K562 (cell line): ENCODE data around the gene SH3BP4. TPM values are rescaled to one million over a fixed set of nuclear protein-coding genes. Genes with fewer than 3 reads are reported as not detected.

ENCODE experiments used
- ATAC-seq: fragments of 200-7000 bp; cut with Tn5 transposase; 3 replicates; pipeline ENCODE4 v1.9.1; 2020; ENCODE audit warnings: moderate library complexity
- BruUV-seq: library from RNA; stranded (reverse); fragments of 400-500 nt; replicated peaks from 2 replicates; lab custom pipeline; 2021; lab: Mats Ljungman, UMichigan
- CTCF ChIA-PET: fragments of 300-600 bp; formaldehyde crosslinking; extraction: SDS; loops from one replicate; lab custom pipeline; 2021; ENCODE audit warnings: low intra/inter-chr PET ratio; lab: Yijun Ruan, JAX
- POLR2A ChIA-PET: fragments of 300-600, 350-650 bp; sonication (Branson Sonifier 250); formaldehyde crosslinking; extraction: SDS; loops from one replicate; lab custom pipeline; 2021; ENCODE audit warnings: antibody characterized with exemption, inconsistent platforms; lab: Yijun Ruan, JAX
- DNase-seq, 4 experiments: peaks; one replicate each; pipeline versions ENCODE4 v3.0.0 to v3.0.0-alpha.2; 2011 to 2018; ENCODE audit warnings: low spot score in 3 of 4, mixed read lengths in 3 of 4; ENCODE audit errors: extremely low read depth in 1 of 4
- FAIRE-seq: peaks from 2 replicates; lab custom pipeline; 2011; peaks lifted over from hg19 to GRCh38; lab: Jason Lieb, UNC
- H2AFZ ChIP-seq: 2 replicates; pipeline ENCODE4 v1.6.0; 2011; ENCODE audit warnings: low read depth, low read length, control low read depth, inconsistent platforms
- H3K27ac ChIP-seq: fragments of 200-600 bp; 3 replicates; pipeline ENCODE4 v1.8.0; 2011; ENCODE audit warnings: low read depth, mild to moderate bottlenecking, control low read depth, inconsistent platforms, low read length, moderate library complexity, mixed read lengths; ENCODE audit errors: extremely low read depth
- H3K27me3 ChIP-seq, 2 experiments: fragments of 300-600 bp in 1 of 2; 2 replicates in 1 of 2; 3 replicates in 1 of 2; pipeline versions ENCODE4 v1.6.0 to v1.8.0; 2011; ENCODE audit warnings: inconsistent platforms in 2 of 2, low read length in 2 of 2, mild to moderate bottlenecking in 1 of 2, mixed read lengths in 1 of 2, moderate library complexity in 1 of 2; ENCODE audit not compliant: control insufficient read depth in 2 of 2, insufficient read depth in 2 of 2
- H3K36me3 ChIP-seq: fragments of 300-600 bp; 3 replicates; pipeline ENCODE4 v1.8.0; 2011; ENCODE audit warnings: mild to moderate bottlenecking, low read length, inconsistent platforms; ENCODE audit not compliant: control insufficient read depth, insufficient read depth
- H3K4me1 ChIP-seq, 2 experiments: fragments of 200-600 bp in 1 of 2; replicated peaks in 1 of 2; 2 replicates in 1 of 2; 3 replicates in 1 of 2; pipeline versions ENCODE4 v1.5.1 to v1.8.0; 2011; ENCODE audit warnings: inconsistent platforms in 2 of 2, low read length in 2 of 2, mild to moderate bottlenecking in 1 of 2, mixed read lengths in 1 of 2, moderate library complexity in 1 of 2; ENCODE audit not compliant: control insufficient read depth in 2 of 2, insufficient read depth in 2 of 2
- H3K4me2 ChIP-seq: 2 replicates; pipeline ENCODE4 v1.6.1; 2011; ENCODE audit warnings: low read length, control low read depth, inconsistent platforms, mixed read lengths; ENCODE audit not compliant: insufficient read depth
- H3K4me3 ChIP-seq: fragments of 200-600 bp; sonication (generic), shearing (Covaris generic); 2 replicates; pipeline ENCODE4 v1.5.1; 2016; ENCODE audit warnings: control low read depth, inconsistent platforms
- H3K79me2 ChIP-seq: fragments of 200-600 bp; 3 replicates; pipeline ENCODE4 v1.8.0; 2011; ENCODE audit warnings: low read length, inconsistent platforms; ENCODE audit not compliant: control insufficient read depth, insufficient read depth
- H3K9ac ChIP-seq, 2 experiments: 2 replicates each; pipeline versions ENCODE4 v1.6.0 to v1.6.1; 2011; ENCODE audit warnings: low read depth in 2 of 2, low read length in 2 of 2, control low read depth in 1 of 2, inconsistent platforms in 1 of 2, mild to moderate bottlenecking in 1 of 2, mixed read lengths in 1 of 2; ENCODE audit not compliant: insufficient read depth in 1 of 2
- H3K9me1 ChIP-seq: one replicate; pipeline ENCODE4 v1.6.0; 2011; ENCODE audit warnings: inconsistent platforms, mild to moderate bottlenecking, low read length, moderate library complexity; ENCODE audit not compliant: control insufficient read depth, insufficient read depth
- H3K9me3 ChIP-seq: replicated peaks from 2 replicates; pipeline ENCODE4 v1.5.1; 2011; ENCODE audit warnings: low read depth, low read length, inconsistent platforms; ENCODE audit not compliant: control insufficient read depth, insufficient read depth
- H4K20me1 ChIP-seq: replicated peaks from 2 replicates; pipeline ENCODE4 v1.6.1; 2011; ENCODE audit warnings: low read length, inconsistent platforms, mixed read lengths; ENCODE audit not compliant: control insufficient read depth, insufficient read depth
- BRD4 ChIP-seq: fragments of 200-600 bp; sonication (generic); IDR thresholded peaks from 2 replicates; pipeline ENCODE4 v1.6.1; 2017; ENCODE audit warnings: inconsistent platforms
- GABPB2 ChIP-seq: fragments of 250-450 bp; sonication (Bioruptor Pico); conservative IDR thresholded peaks from 2 replicates; pipeline ENCODE4 v1.5.1; 2021; ENCODE audit warnings: mild to moderate bottlenecking
- MAFG ChIP-seq: fragments of 450-650 bp; conservative IDR thresholded peaks from 2 replicates; pipeline ENCODE4 v1.6.1; 2016; ENCODE audit warnings: missing genetic modification characterization, missing compliant biosample characterization
- NFYB ChIP-seq: IDR thresholded peaks from 2 replicates; pipeline ENCODE4 v1.6.1; 2011; ENCODE audit warnings: mild to moderate bottlenecking, moderate library complexity; ENCODE audit not compliant: insufficient read length; ENCODE audit errors: extremely low read depth
- PATZ1 ChIP-seq: fragments of 250-450 bp; sonication (Bioruptor Pico); IDR thresholded peaks from 2 replicates; pipeline ENCODE4 v1.5.0; 2020; ENCODE audit warnings: mild to moderate bottlenecking, borderline replicate concordance
- PRPF4 ChIP-seq: fragments of 200-400 bp; formaldehyde crosslinking; IDR thresholded peaks from one replicate; pipeline ENCODE4 v1.6.1; 2017; ENCODE audit warnings: low read length, low read depth, mild to moderate bottlenecking; ENCODE audit not compliant: insufficient read depth, poor library complexity, severe bottlenecking
- RAD51 ChIP-seq: fragments of 450-650 bp; IDR thresholded peaks from 2 replicates; pipeline ENCODE4 v1.7.1; 2016; ENCODE audit warnings: low read depth, mild to moderate bottlenecking, borderline replicate concordance
- THRB ChIP-seq: fragments of 450-650 bp; formaldehyde crosslinking; conservative IDR thresholded peaks from 2 replicates; pipeline ENCODE4 v1.4.0; 2022; ENCODE audit warnings: mild to moderate bottlenecking, missing genetic modification characterization
- ZBTB9 ChIP-seq: fragments of 450-650 bp; formaldehyde crosslinking; IDR thresholded peaks from 2 replicates; pipeline ENCODE4 v1.4.0; 2020; ENCODE audit warnings: mild to moderate bottlenecking, moderate library complexity
- WGBS: fragments of 100-300 bp; shearing (Covaris generic); methylation state at CpG from one replicate; pipeline ENCODE4 v1.1.6; 2016; ENCODE audit warnings: low coverage, mixed read lengths; ENCODE audit not compliant: insufficient coverage; ENCODE audit errors: missing lambda C conversion rate; 5-methylcytosine and 5-hydroxymethylcytosine counted together
- in situ Hi-C: fragments of 300-500 bp; cut with MboI; formaldehyde crosslinking; loops from 4 replicates; pipeline ENCODE4 v1.15.0; 2018; ENCODE audit warnings: inconsistent platforms, mixed read lengths
- intact Hi-C: fragments of 100-400 bp; cut with micrococcal nuclease; formaldehyde crosslinking; loops from 2 replicates; pipeline ENCODE4 v1.14.2; 2022
- polyA plus RNA-seq, 8 experiments: library from polyadenylated mRNA; depleted of rRNA in 4 of 8; stranded (reverse) in 5 of 8; unstranded in 3 of 8; fragments of >200 nt; fragmentation: Nextera tagmentation in 2 of 8; fragmentation: Illumina TruSeq in 1 of 8; extraction: Ambion mirVana in 2 of 8; extraction: Trizol in 1 of 8; gene quantifications; 2 replicates each; pipeline versions ENCODE4 v1.2.1 to v1.2.3, GENCODE V29; 2011 to 2014; ENCODE audit warnings: inconsistent platforms in 1 of 8, missing spikeins in 1 of 8
- total RNA-seq, 7 experiments: library from RNA; depleted of rRNA in 6 of 7; stranded (reverse); fragments of >200 nt in 6 of 7; fragmentation: Illumina TruSeq in 2 of 7; extraction: Trizol in 2 of 7; gene quantifications; 2 replicates each; pipeline versions ENCODE4 v1.2.1 to v1.2.3, GENCODE V29; 2011 to 2021; ENCODE audit warnings: low replicate concordance in 1 of 7
- TF ChIP-seq, protein P1 (sequence below): fragments of 450-650 bp; formaldehyde crosslinking; IDR thresholded peaks from 2 replicates; pipeline ENCODE4 v1.4.0; 2022; ENCODE audit warnings: missing genetic modification characterization
- TF ChIP-seq, protein P2 (sequence below): fragments of 200-400 bp; formaldehyde crosslinking; IDR thresholded peaks from 2 replicates; pipeline ENCODE4 v1.6.1; 2017; ENCODE audit warnings: mild to moderate bottlenecking, low read depth, low read length, moderate library complexity

Gene SH3BP4
- total and polyA plus RNA-seq, 9 of the 15 experiments (the other 6 are each of a cell fraction or from before 2014, with no cell fraction given): 0.03 to 0.28 (median 0.27) TPM; not detected in 6

GRCh38 chr2:234917211-234917975, 34.4 kb upstream of the SH3BP4 start:
- H3K9me1 ChIP-seq: no peaks in the 10 kb centered on the region
- H2AFZ ChIP-seq: no peak overlapping the region
- no peaks in the 10 kb centered on the region for H3K4me1 ChIP-seq
- H3K27me3 ChIP-seq: peaks cover 0 to 6% of the 10 kb centered on the region in 2 experiments; a peak in 3 of 5 replicates
- H4K20me1 ChIP-seq: no peaks in the 10 kb centered on the region
- ATAC-seq: no peak
- no peak for FAIRE-seq
- no peak overlapping the region for H3K27ac ChIP-seq
- no peak overlapping the region for H3K9ac ChIP-seq
- intact Hi-C loops (no loop called here), in situ Hi-C loops (no loop called here)
- H3K4me2 ChIP-seq: no peak overlapping the region
- H3K79me2 ChIP-seq: no peaks in the 10 kb centered on the region
- POLR2A ChIA-PET: no interaction called here
- no peaks in the 10 kb centered on the region for H3K36me3 ChIP-seq
- no TSS peak for BruUV-seq
- TF ChIP-seq, protein P1, sequence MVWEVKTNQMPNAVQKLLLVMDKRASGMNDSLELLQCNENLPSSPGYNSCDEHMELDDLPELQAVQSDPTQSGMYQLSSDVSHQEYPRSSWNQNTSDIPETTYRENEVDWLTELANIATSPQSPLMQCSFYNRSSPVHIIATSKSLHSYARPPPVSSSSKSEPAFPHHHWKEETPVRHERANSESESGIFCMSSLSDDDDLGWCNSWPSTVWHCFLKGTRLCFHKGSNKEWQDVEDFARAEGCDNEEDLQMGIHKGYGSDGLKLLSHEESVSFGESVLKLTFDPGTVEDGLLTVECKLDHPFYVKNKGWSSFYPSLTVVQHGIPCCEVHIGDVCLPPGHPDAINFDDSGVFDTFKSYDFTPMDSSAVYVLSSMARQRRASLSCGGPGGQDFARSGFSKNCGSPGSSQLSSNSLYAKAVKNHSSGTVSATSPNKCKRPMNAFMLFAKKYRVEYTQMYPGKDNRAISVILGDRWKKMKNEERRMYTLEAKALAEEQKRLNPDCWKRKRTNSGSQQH: no peak
- TF ChIP-seq MAFG (tag) (no peak), RAD51 (no peak), NFYB (no peak), PRPF4 (no peak), ZBTB9 (CRISPR knock-in tag) (no peak), GABPB2 (no peak), PATZ1 (CRISPR knock-in tag) (no peak), BRD4 (no peak), THRB (CRISPR knock-in tag) (no peak)
- TF ChIP-seq, protein P2, sequence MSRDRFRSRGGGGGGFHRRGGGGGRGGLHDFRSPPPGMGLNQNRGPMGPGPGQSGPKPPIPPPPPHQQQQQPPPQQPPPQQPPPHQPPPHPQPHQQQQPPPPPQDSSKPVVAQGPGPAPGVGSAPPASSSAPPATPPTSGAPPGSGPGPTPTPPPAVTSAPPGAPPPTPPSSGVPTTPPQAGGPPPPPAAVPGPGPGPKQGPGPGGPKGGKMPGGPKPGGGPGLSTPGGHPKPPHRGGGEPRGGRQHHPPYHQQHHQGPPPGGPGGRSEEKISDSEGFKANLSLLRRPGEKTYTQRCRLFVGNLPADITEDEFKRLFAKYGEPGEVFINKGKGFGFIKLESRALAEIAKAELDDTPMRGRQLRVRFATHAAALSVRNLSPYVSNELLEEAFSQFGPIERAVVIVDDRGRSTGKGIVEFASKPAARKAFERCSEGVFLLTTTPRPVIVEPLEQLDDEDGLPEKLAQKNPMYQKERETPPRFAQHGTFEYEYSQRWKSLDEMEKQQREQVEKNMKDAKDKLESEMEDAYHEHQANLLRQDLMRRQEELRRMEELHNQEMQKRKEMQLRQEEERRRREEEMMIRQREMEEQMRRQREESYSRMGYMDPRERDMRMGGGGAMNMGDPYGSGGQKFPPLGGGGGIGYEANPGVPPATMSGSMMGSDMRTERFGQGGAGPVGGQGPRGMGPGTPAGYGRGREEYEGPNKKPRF: no peak
- CTCF ChIA-PET: no interaction called here
- H3K4me3 ChIP-seq: no peak overlapping the region
- H3K9me3 ChIP-seq: no peaks in the 10 kb centered on the region
- WGBS: 0% methylated on average over 4 of the region's 6 CpGs
- no peak for DNase-seq
